HT1080 (cell line): Measurements from ENCODE around the gene FBLL1. TPM values are rescaled to one million over a fixed set of nuclear protein-coding genes. Genes with fewer than 3 reads are reported as not detected.

Experiments
- small RNA-seq: library from RNA; depleted of rRNA; stranded (forward); fragments of <200 nt; gene quantifications from one replicate; pipeline ENCODE3, GENCODE V24; 2014
- total RNA-seq: library from RNA; depleted of rRNA; stranded (reverse); fragments of >200 nt; shearing (Covaris generic); gene quantifications from 2 replicates; pipeline ENCODE4 v1.2.3, GENCODE V29; 2014; rRNA removed

Gene FBLL1
- total RNA-seq, 1 experiment from 2014 or later = not detected

Small RNA genes within 50 kb of the gene (small RNA-seq; reads per million reads assigned to genes)
- gene MIR103A1 = 0.25 reads per million, percentile 18 among the genes with 10 or more reads in this experiment

Other genes starting within 250 kb of the FBLL1 start
- 48.7 and 52.8 TPM in 2 replicates for gene WWC1, start 237.7 kb upstream of the FBLL1 start, total RNA-seq
- gene RARS1, start 42.8 kb upstream of the FBLL1 start, total RNA-seq = 256 and 263 TPM in 2 replicates
- 30.9 and 31.4 TPM in 2 replicates for gene PANK3, start 50.1 kb downstream of the FBLL1 start, total RNA-seq